Neuronal stem cell (in vitro differentiated cells): ENCODE data around the gene RAB11FIP4.

Experiments
- DNase-seq: peaks from one replicate; pipeline ENCODE4 v3.0.0-alpha.2; 2013; ENCODE audit warnings: low spot score
- H2AFZ ChIP-seq: one replicate; pipeline ENCODE4 v1.6.1; 2013; ENCODE audit warnings: mild to moderate bottlenecking, low read length, inconsistent platforms
- H2AK5ac ChIP-seq: 2 replicates; pipeline ENCODE4 v1.6.1; 2013; ENCODE audit warnings: low read depth, mild to moderate bottlenecking, inconsistent platforms, low read length, moderate library complexity, mixed read lengths
- H2BK120ac ChIP-seq: 2 replicates; pipeline ENCODE4 v1.6.1; 2013; ENCODE audit warnings: low read depth, mild to moderate bottlenecking, inconsistent platforms, low read length, moderate library complexity, mixed read lengths
- H2BK12ac ChIP-seq: one replicate; pipeline ENCODE4 v1.6.1; 2013; ENCODE audit warnings: low read length, inconsistent platforms
- H2BK15ac ChIP-seq: 2 replicates; pipeline ENCODE4 v1.6.1; 2013; ENCODE audit warnings: mild to moderate bottlenecking, low read length, inconsistent platforms, mixed read lengths
- H2BK5ac ChIP-seq: one replicate; pipeline ENCODE4 v1.6.1; 2013; ENCODE audit warnings: inconsistent platforms, mild to moderate bottlenecking, low read length, moderate library complexity
- H3K14ac ChIP-seq: one replicate; pipeline ENCODE4 v1.6.1; 2013; ENCODE audit warnings: low read length, inconsistent platforms
- H3K18ac ChIP-seq: 2 replicates; pipeline ENCODE4 v1.6.1; 2013; ENCODE audit warnings: low read length, inconsistent platforms
- H3K23ac ChIP-seq: 2 replicates; pipeline ENCODE4 v1.6.1; 2013; ENCODE audit warnings: low read depth, mild to moderate bottlenecking, mixed read lengths, low read length, inconsistent platforms; ENCODE audit not compliant: poor library complexity
- H3K27ac ChIP-seq: replicated peaks from 3 replicates; pipeline ENCODE4 v1.5.1; 2013; ENCODE audit warnings: low read length, inconsistent platforms
- H3K27me3 ChIP-seq, 3 experiments: 2 replicates each; pipeline ENCODE4 v1.6.1; 2013; ENCODE audit warnings: low read length in 3 of 3, mild to moderate bottlenecking in 2 of 3, inconsistent platforms in 1 of 3, low read depth in 1 of 3, mixed read lengths in 1 of 3, moderate library complexity in 1 of 3; ENCODE audit not compliant: control insufficient read depth in 3 of 3, insufficient read depth in 3 of 3
- H3K36me3 ChIP-seq, 2 donors: replicated peaks in 1 of 2; 2 replicates each; pipeline ENCODE4 v1.6.1; 2013; ENCODE audit warnings: low read length in 2 of 2; ENCODE audit not compliant: control insufficient read depth in 2 of 2, insufficient read depth in 2 of 2
- H3K4ac ChIP-seq: 2 replicates; pipeline ENCODE4 v1.6.1; 2013; ENCODE audit warnings: inconsistent platforms, mild to moderate bottlenecking, low read length, moderate library complexity
- H3K4me1 ChIP-seq, 2 donors: 1 replicate in 1 of 2; 2 replicates in 1 of 2; pipeline ENCODE4 v1.6.1; 2013; ENCODE audit warnings: low read length in 2 of 2, low read depth in 1 of 2; ENCODE audit not compliant: control insufficient read depth in 2 of 2, insufficient read depth in 1 of 2
- H3K4me2 ChIP-seq: one replicate; pipeline ENCODE4 v1.6.1; 2013; ENCODE audit warnings: mild to moderate bottlenecking, low read length, inconsistent platforms; ENCODE audit not compliant: insufficient read depth, poor library complexity, severe bottlenecking
- H3K4me3 ChIP-seq, 2 donors: 2 replicates each; pipeline ENCODE4 v1.5.1; 2013; ENCODE audit warnings: low read length in 2 of 2, mild to moderate bottlenecking in 2 of 2, inconsistent platforms in 1 of 2, moderate library complexity in 1 of 2
- H3K79me1 ChIP-seq: one replicate; pipeline ENCODE4 v1.6.1; 2013; ENCODE audit warnings: low read depth, mild to moderate bottlenecking, inconsistent platforms, low read length, moderate library complexity
- H3K9ac ChIP-seq: one replicate; pipeline ENCODE4 v1.6.1; 2013; ENCODE audit warnings: mild to moderate bottlenecking, low read depth, low read length, inconsistent platforms; ENCODE audit not compliant: poor library complexity
- H3K9me3 ChIP-seq, 2 donors: replicated peaks in 1 of 2; 2 replicates each; pipeline versions ENCODE3 to v1.6.1; 2013; ENCODE audit warnings: low read length in 2 of 2, mild to moderate bottlenecking in 2 of 2, inconsistent platforms in 1 of 2, low read depth in 1 of 2, mixed read lengths in 1 of 2, moderate library complexity in 1 of 2; ENCODE audit not compliant: control insufficient read depth in 2 of 2, insufficient read depth in 1 of 2
- H4K8ac ChIP-seq: one replicate; pipeline ENCODE4 v1.6.1; 2013; ENCODE audit warnings: low read depth, mild to moderate bottlenecking, inconsistent platforms, low read length, moderate library complexity
- H4K91ac ChIP-seq: one replicate; pipeline ENCODE4 v1.6.1; 2013; ENCODE audit warnings: low read length, low read depth, mild to moderate bottlenecking, inconsistent platforms; ENCODE audit not compliant: poor library complexity
- WGBS, 2 donors: extraction: QIAGEN DNeasy Blood & Tissue Kit; methylation state at CpG; one replicate each; pipeline ENCODE4 v1.1.7; 2013; ENCODE audit warnings: missing lambda C conversion rate in 2 of 2, mixed read lengths in 1 of 2; ENCODE audit not compliant: insufficient read length in 2 of 2, insufficient replicate concordance in 1 of 2; ENCODE audit errors: extremely low coverage in 2 of 2; 5-methylcytosine and 5-hydroxymethylcytosine counted together

The RAB11FIP4 gene

GRCh38 chr17:31560616-31561235 lies 169.3 kb downstream of the RAB11FIP4 start:
- Histone ChIP-seq H2AFZ (no peak overlapping the region), H3K18ac (no peak overlapping the region), H3K14ac (no peak overlapping the region), H3K4ac (no peak overlapping the region), H3K4me2 (no peak overlapping the region), H2BK5ac (no peak overlapping the region), H2BK15ac (no peak overlapping the region), H2BK120ac (no peak overlapping the region), H3K27ac (no peak overlapping the region), H2BK12ac (no peak overlapping the region), H3K23ac (no peak overlapping the region), H3K4me1 (peaks cover 0 to 17% of the 10 kb centered on the region in 2 donors), H4K8ac (no peak overlapping the region), H3K4me3 (no peak overlapping the region), H4K91ac (no peak overlapping the region), H3K36me3 (no peaks in the 10 kb centered on the region), H3K27me3 (peaks cover 13 to 76% (median 42%) of the 10 kb centered on the region in 3 experiments), H3K79me1 (no peaks in the 10 kb centered on the region), H3K9me3 (no peaks in the 10 kb centered on the region), H2AK5ac (no peak overlapping the region), H3K9ac (no peak overlapping the region)
- no CpG with 5 or more reads among the region's 10 CpGs for WGBS, 2 donors
- DNase-seq: no peak

DNA sequence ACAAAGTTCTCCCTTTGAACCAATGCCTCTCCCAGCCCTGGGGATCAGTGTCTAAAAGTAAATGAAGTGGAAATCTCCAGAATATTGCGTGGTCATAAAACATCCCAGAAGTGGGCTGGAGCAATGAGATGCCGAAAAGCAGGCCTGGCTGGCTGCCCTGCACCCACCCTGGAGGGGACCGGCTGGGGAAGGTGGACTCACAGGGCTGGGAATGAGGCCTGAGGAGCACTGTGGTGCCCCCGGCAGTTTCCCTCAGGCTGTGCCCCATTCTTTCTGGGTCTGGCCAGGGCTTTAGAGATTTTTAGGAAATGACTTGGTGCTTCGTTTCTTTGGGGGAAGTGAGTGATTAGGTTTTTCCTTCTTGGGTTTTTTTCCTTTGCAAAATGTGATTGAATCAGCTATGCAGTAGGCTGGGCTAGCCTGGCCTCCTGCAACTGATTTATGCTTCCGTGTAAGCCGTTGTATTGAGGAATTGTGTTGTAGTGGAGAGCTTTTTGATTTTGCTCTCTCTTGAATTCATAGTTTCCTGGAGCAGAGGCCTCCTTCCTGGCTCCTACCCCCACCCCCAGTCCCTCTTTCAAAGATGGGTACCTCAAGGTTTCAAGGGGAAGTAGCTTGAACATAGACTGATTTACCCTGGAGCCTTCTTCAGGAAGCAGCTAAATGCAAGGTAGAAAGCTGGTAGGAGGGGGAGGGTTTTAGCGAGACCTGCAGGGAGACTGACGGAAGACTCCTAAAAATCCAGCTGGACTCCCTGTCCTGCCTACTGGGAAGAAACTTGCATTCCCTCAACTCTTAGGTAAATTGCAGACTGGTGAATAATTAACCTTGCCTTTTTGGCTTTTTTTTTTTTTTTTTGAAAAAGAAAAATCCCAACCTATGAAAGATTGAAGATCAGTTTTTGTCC lies 170.2 kb downstream of the RAB11FIP4 start:
- no peak overlapping the region for H2BK12ac ChIP-seq

DNA sequence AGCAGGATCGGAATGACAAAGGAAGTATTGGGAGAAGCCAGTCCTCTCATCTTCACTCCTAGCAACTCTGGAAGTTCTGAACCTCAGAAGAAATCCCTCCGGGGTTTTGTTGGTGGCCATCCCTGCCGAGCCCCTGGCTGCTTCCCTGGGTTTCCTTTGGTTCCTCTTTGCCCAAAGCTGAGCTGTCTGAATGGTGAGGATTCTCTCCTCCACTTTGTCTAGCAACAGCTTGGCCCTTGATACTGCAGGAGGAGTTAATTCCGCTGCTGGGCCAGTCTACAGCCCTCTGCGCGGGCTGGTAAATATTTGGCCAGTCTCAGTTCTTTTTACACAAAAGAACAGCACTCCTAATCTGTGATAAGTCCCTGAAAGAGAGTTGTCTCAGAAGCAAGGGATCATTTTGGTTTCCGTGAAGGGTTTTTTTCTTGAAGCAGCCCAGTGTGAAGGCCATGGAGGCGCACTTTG lies 170.9 kb downstream of the RAB11FIP4 start:
- no peak overlapping the region for H2BK15ac ChIP-seq
- no peak overlapping the region for H2AFZ ChIP-seq
- H2AK5ac ChIP-seq: no peak overlapping the region
- no peak overlapping the region for H3K18ac ChIP-seq
- no peaks in the 10 kb centered on the region for H3K79me1 ChIP-seq
- H3K4ac ChIP-seq: no peak overlapping the region
- peaks cover 0 to 11% of the 10 kb centered on the region in 2 donors for H3K4me1 ChIP-seq
- no peak overlapping the region for H3K14ac ChIP-seq
- peaks cover 13 to 77% (median 41%) of the 10 kb centered on the region in 3 experiments for H3K27me3 ChIP-seq
- no peak overlapping the region for H3K4me3 ChIP-seq
- no peak overlapping the region for H4K8ac ChIP-seq
- H2BK120ac ChIP-seq: no peak overlapping the region
- H3K4me2 ChIP-seq: no peak overlapping the region
- H3K9me3 ChIP-seq: no peaks in the 10 kb centered on the region
- H3K9ac ChIP-seq: no peak overlapping the region
- no peaks in the 10 kb centered on the region for H3K36me3 ChIP-seq
- no peak overlapping the region for H3K27ac ChIP-seq
- no peak overlapping the region for H3K23ac ChIP-seq
- no peak for DNase-seq
- no peak overlapping the region for H4K91ac ChIP-seq
- WGBS, 2 donors: no CpG with 5 or more reads among the region's 8 CpGs
- no peak overlapping the region for H2BK5ac ChIP-seq
- no peak overlapping the region for H2BK12ac ChIP-seq

More for the DNA sequence above, 170.2 kb downstream of the RAB11FIP4 start:
- Histone ChIP-seq H3K9me3 (no peaks in the 10 kb centered on the region), H2BK15ac (no peak overlapping the region), H3K4me1 (peaks cover 0 to 17% of the 10 kb centered on the region in 2 donors), H3K23ac (no peak overlapping the region), H3K4ac (no peak overlapping the region), H2AK5ac (no peak overlapping the region), H4K8ac (no peak overlapping the region), H2AFZ (no peak overlapping the region), H3K79me1 (no peaks in the 10 kb centered on the region), H2BK5ac (no peak overlapping the region), H3K9ac (no peak overlapping the region), H4K91ac (no peak overlapping the region), H3K14ac (no peak overlapping the region), H3K4me3 (no peak overlapping the region), H3K27ac (no peak overlapping the region), H3K27me3 (peaks cover 13 to 76% (median 41%) of the 10 kb centered on the region in 3 experiments), H2BK120ac (no peak overlapping the region), H3K18ac (no peak overlapping the region), H3K36me3 (no peaks in the 10 kb centered on the region), H3K4me2 (no peak overlapping the region)
- no peak for DNase-seq
- no CpG with 5 or more reads among the region's 9 CpGs for WGBS, 2 donors

- Histone ChIP-seq H2BK5ac (no peak overlapping the region), H4K8ac (no peak overlapping the region), H2BK120ac (no peak overlapping the region), H3K27me3 (peaks cover 12 to 71% (median 27%) of the 10 kb centered on the region in 3 experiments), H3K14ac (no peak overlapping the region), H3K9me3 (no peaks in the 10 kb centered on the region), H3K4me2 (no peak overlapping the region), H3K79me1 (no peaks in the 10 kb centered on the region), H3K4me1 (peaks cover 0 to 4% of the 10 kb centered on the region in 2 donors), H3K4ac (no peak overlapping the region), H4K91ac (no peak overlapping the region), H3K4me3 (no peak overlapping the region), H3K27ac (no peak overlapping the region), H3K9ac (no peak overlapping the region), H2AK5ac (no peak overlapping the region), H3K36me3 (no peaks in the 10 kb centered on the region), H3K23ac (no peak overlapping the region), H2BK12ac (no peak overlapping the region), H3K18ac (peak overlapping the region; percentile 15), H2BK15ac (no peak overlapping the region), H2AFZ (no peak overlapping the region)
- no peak for DNase-seq
- WGBS, 2 donors: no CpG with 5 or more reads among the region's 8 CpGs
These were observed 172.8 kb downstream of the RAB11FIP4 start for GRCh38 chr17:31564291-31564690.
